Liver (tissue), 9 donors: ENCODE results near the gene EPS8. TPM values are rescaled to one million over a fixed set of nuclear protein-coding genes. Genes with fewer than 3 reads are reported as not detected.
A peak's percentile ranks its signal among the peaks of the same experiment; 100 is the strongest.

Experiments
- DNase-seq: peaks from one replicate; pipeline ENCODE4 v3.0.0-alpha.2; 2017; ENCODE audit warnings: low spot score
- H3K27ac ChIP-seq, 2 donors: one replicate each; pipeline ENCODE4 v1.7.0; 2013; ENCODE audit warnings: inconsistent platforms in 2 of 2, low read length in 2 of 2, control low read depth in 1 of 2, low read depth in 1 of 2, mild to moderate bottlenecking in 1 of 2
- H3K27me3 ChIP-seq, 4 donors: one replicate each; pipeline versions ENCODE4 v1.6.1 to v1.7.0; 2013; ENCODE audit warnings: low read length in 3 of 4, inconsistent platforms in 1 of 4, mild to moderate bottlenecking in 1 of 4, moderate library complexity in 1 of 4; ENCODE audit not compliant: control insufficient read depth in 4 of 4, insufficient read depth in 4 of 4
- H3K36me3 ChIP-seq, 4 donors: one replicate each; pipeline versions ENCODE4 v1.6.1 to v1.7.0; 2013; ENCODE audit warnings: low read length in 3 of 4, mild to moderate bottlenecking in 3 of 4, low read depth in 1 of 4, moderate library complexity in 1 of 4; ENCODE audit not compliant: control insufficient read depth in 4 of 4, insufficient read depth in 3 of 4
- H3K4me1 ChIP-seq, 4 donors: one replicate each; pipeline versions ENCODE4 v1.6.1 to v1.7.0; 2013; ENCODE audit warnings: low read length in 3 of 4, mild to moderate bottlenecking in 3 of 4, moderate library complexity in 1 of 4; ENCODE audit not compliant: control insufficient read depth in 4 of 4, insufficient read depth in 4 of 4
- H3K4me3 ChIP-seq, 3 donors: one replicate each; pipeline versions ENCODE4 v1.6.1 to v1.7.0; 2013; ENCODE audit warnings: low read length in 3 of 3, control low read depth in 1 of 3, low read depth in 1 of 3, mild to moderate bottlenecking in 1 of 3
- H3K9ac ChIP-seq, 2 donors: one replicate each; pipeline ENCODE4 v1.7.0; 2013; ENCODE audit warnings: low read length in 2 of 2, mild to moderate bottlenecking in 2 of 2, moderate library complexity in 2 of 2, control low read depth in 1 of 2, low read depth in 1 of 2
- H3K9me3 ChIP-seq, 4 donors: one replicate each; pipeline versions ENCODE4 v1.6.1 to v1.7.0; 2013; ENCODE audit warnings: low read length in 3 of 4; ENCODE audit not compliant: control insufficient read depth in 4 of 4
- FOXA1 ChIP-seq: IDR thresholded peaks from 2 replicates; pipeline ENCODE4 v1.6.1; 2016; ENCODE audit warnings: antibody characterized with exemption
- FOXA2 ChIP-seq: IDR thresholded peaks from 2 replicates; pipeline ENCODE4 v1.6.1; 2016; ENCODE audit warnings: antibody characterized with exemption
- GABPA ChIP-seq, 2 donors: IDR thresholded peaks in 1 of 2; conservative IDR thresholded peaks in 1 of 2; 2 replicates each; pipeline ENCODE4 v1.6.1; 2016; ENCODE audit warnings: antibody characterized with exemption in 2 of 2, mild to moderate bottlenecking in 1 of 2, moderate library complexity in 1 of 2
- HNF4A ChIP-seq, 2 donors: conservative IDR thresholded peaks; 2 replicates each; pipeline ENCODE4 v1.6.1; 2016; ENCODE audit warnings: antibody characterized with exemption in 2 of 2, mild to moderate bottlenecking in 2 of 2
- HNF4G ChIP-seq: IDR thresholded peaks from 2 replicates; pipeline ENCODE4 v1.6.1; 2016; ENCODE audit warnings: antibody characterized with exemption
- JUND ChIP-seq, 2 donors: IDR thresholded peaks; 2 replicates each; pipeline ENCODE4 v1.6.1; 2016; ENCODE audit warnings: antibody characterized with exemption in 2 of 2
- NR2F2 ChIP-seq: IDR thresholded peaks from 2 replicates; pipeline ENCODE4 v1.6.1; 2016; ENCODE audit warnings: antibody characterized with exemption
- RAD21 ChIP-seq, 2 donors: IDR thresholded peaks; 2 replicates each; pipeline ENCODE4 v1.6.1; 2016; ENCODE audit warnings: antibody characterized with exemption in 2 of 2, mild to moderate bottlenecking in 2 of 2
- SP1 ChIP-seq: IDR thresholded peaks from 2 replicates; pipeline ENCODE4 v1.6.1; 2018; ENCODE audit warnings: antibody characterized with exemption, mild to moderate bottlenecking
- TAF1 ChIP-seq: conservative IDR thresholded peaks from 2 replicates; pipeline ENCODE4 v1.6.1; 2016; ENCODE audit warnings: antibody characterized with exemption, mild to moderate bottlenecking
- YY1 ChIP-seq: IDR thresholded peaks from 2 replicates; pipeline ENCODE4 v1.6.1; 2016; ENCODE audit warnings: antibody characterized with exemption, mild to moderate bottlenecking
- WGBS: extraction: QIAGEN DNeasy Blood & Tissue Kit; methylation state at CpG from one replicate; pipeline ENCODE4 v1.1.7; 2013; 5-methylcytosine and 5-hydroxymethylcytosine counted together
- polyA plus RNA-seq, 2 donors: library from polyadenylated mRNA; stranded (reverse) in 1 of 2; unstranded in 1 of 2; fragments of 200-250 nt in 1 of 2; fragments of >200 nt in 1 of 2; fragmentation: Nextera tagmentation in 1 of 2; extraction: Ambion mirVana in 1 of 2; gene quantifications; one replicate each; pipeline versions ENCODE4 v1.2.1 to v1.2.3, GENCODE V29; 2013 to 2015
- total RNA-seq, 2 donors: library from RNA; depleted of rRNA; stranded (reverse); fragments of >200 nt; gene quantifications; one replicate each; pipeline ENCODE4 v1.2.3, GENCODE V29; 2014
- TF ChIP-seq, protein P1 (sequence below): fragments of 150-350 bp; IDR thresholded peaks from 2 replicates; pipeline ENCODE4 v1.5.1; 2017; ENCODE audit warnings: improper control_type of control experiment, low read depth, low read length; ENCODE audit not compliant: missing input control
- TF ChIP-seq, protein P2 (sequence below): IDR thresholded peaks from 2 replicates; pipeline ENCODE4 v1.6.1; 2016; ENCODE audit warnings: antibody characterized with exemption, mild to moderate bottlenecking
- TF ChIP-seq, protein P3 (sequence below): IDR thresholded peaks from 2 replicates; pipeline ENCODE4 v1.6.1; 2016; ENCODE audit warnings: antibody characterized with exemption
- TF ChIP-seq, protein P4 (sequence below): IDR thresholded peaks from 2 replicates; pipeline ENCODE4 v1.6.1; 2016; ENCODE audit warnings: antibody characterized with exemption
- donor health status: healthy.
- donor health status: healthy.
- donor health status: healthy.
- donor health status: healthy.
- donor health status: healthy.

Gene EPS8
- total and polyA plus RNA-seq, 4 donors, result 13.7 to 40.2 (median 15.0) TPM

DNA sequence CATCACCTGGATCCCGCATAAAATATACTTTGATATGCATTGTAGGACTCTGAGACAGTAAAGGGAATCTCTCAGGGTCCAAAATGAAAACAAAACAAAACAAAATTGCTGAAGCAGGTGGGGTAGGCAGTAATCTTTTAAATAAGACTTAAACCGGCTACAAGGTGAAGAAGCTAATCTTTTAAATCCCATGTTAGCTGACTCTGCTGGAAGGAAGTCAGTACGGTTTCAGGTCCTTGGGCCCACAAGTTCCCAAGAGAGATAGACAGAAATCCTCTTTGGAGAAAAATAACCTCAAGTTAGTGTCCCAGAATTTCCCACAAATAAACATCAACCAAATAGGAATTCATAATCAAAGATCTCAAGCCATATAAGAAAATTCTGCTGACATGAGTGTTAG lies 5.0 kb upstream of the EPS8 start:
- TF ChIP-seq RAD21 (IDR thresholded peaks at IDR 0.05), result no peak
- TF ChIP-seq JUND (IDR thresholded peaks at IDR 0.05), result no peak
- TF ChIP-seq NR2F2, result no peak
- TF ChIP-seq FOXA2, result no peak
- no peak for TF ChIP-seq FOXA1
- TF ChIP-seq, protein P1, sequence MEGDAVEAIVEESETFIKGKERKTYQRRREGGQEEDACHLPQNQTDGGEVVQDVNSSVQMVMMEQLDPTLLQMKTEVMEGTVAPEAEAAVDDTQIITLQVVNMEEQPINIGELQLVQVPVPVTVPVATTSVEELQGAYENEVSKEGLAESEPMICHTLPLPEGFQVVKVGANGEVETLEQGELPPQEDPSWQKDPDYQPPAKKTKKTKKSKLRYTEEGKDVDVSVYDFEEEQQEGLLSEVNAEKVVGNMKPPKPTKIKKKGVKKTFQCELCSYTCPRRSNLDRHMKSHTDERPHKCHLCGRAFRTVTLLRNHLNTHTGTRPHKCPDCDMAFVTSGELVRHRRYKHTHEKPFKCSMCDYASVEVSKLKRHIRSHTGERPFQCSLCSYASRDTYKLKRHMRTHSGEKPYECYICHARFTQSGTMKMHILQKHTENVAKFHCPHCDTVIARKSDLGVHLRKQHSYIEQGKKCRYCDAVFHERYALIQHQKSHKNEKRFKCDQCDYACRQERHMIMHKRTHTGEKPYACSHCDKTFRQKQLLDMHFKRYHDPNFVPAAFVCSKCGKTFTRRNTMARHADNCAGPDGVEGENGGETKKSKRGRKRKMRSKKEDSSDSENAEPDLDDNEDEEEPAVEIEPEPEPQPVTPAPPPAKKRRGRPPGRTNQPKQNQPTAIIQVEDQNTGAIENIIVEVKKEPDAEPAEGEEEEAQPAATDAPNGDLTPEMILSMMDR, result no peak
- no peak for TF ChIP-seq SP1
- TF ChIP-seq, protein P2, sequence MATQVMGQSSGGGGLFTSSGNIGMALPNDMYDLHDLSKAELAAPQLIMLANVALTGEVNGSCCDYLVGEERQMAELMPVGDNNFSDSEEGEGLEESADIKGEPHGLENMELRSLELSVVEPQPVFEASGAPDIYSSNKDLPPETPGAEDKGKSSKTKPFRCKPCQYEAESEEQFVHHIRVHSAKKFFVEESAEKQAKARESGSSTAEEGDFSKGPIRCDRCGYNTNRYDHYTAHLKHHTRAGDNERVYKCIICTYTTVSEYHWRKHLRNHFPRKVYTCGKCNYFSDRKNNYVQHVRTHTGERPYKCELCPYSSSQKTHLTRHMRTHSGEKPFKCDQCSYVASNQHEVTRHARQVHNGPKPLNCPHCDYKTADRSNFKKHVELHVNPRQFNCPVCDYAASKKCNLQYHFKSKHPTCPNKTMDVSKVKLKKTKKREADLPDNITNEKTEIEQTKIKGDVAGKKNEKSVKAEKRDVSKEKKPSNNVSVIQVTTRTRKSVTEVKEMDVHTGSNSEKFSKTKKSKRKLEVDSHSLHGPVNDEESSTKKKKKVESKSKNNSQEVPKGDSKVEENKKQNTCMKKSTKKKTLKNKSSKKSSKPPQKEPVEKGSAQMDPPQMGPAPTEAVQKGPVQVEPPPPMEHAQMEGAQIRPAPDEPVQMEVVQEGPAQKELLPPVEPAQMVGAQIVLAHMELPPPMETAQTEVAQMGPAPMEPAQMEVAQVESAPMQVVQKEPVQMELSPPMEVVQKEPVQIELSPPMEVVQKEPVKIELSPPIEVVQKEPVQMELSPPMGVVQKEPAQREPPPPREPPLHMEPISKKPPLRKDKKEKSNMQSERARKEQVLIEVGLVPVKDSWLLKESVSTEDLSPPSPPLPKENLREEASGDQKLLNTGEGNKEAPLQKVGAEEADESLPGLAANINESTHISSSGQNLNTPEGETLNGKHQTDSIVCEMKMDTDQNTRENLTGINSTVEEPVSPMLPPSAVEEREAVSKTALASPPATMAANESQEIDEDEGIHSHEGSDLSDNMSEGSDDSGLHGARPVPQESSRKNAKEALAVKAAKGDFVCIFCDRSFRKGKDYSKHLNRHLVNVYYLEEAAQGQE, result no peak
- H3K27ac ChIP-seq, result no peak overlapping the region
- H3K9me3 ChIP-seq, result no peaks in the 10 kb centered on the region
- WGBS, result 96% methylated on average over 3 of the region's 3 CpGs
- no peak overlapping the region for H3K4me3 ChIP-seq
- no peak for DNase-seq
- H3K4me1 ChIP-seq, result peaks cover 6 to 19% (median 12%) of the 10 kb centered on the region in 4 donors
- no peak overlapping the region for H3K9ac ChIP-seq
- H3K27me3 ChIP-seq, result no peaks in the 10 kb centered on the region
- H3K36me3 ChIP-seq, result no peaks in the 10 kb centered on the region

DNA sequence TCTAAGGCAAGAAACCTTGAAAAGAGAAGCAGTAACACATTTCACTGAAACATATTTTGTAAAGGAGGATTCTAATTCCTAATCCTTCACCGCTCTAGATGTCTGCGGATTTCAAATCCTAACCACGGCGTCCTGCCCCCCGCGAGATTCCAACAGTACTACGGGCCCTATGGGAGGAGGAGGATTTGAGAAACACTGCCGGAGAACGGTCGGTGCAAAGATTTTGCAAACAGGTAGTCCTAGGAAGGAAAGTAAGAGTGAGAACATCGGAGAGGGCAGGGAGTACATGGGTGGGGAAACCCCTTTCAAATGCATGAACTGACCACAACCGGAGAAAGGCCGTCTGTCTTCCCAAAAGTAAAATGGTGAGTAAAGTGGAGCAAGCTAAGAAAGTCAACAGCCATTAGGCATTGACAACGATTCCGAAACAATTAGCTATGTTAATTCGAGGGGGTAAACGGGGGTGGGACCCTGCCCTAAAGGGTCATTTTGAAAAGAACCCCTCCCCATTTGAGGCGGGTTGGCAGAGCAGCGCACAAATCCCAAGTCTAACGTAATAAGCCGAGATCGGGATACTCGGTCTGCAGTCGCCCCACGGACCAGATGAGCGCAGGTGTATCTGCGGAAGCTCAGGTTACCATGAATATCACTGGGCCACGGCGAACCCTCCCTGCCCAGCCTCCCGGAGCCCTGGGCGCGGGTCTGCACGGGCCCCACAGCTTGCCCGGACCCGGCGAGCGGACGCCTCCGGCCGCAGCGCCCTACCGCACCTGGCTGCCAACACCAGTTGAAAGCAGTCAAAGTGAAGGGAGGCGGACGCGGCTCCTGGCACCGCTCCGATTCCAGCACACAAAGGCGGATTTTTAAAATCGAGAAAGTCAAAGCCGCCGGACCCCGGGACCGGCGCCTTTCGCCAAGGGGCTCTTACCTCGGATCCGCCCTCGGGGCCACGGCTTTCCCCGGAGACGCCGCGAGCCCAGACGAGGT lies 662 bp downstream of the EPS8 start:
- Histone ChIP-seq H3K36me3 (no peaks in the 10 kb centered on the region), H3K27me3 (no peaks in the 10 kb centered on the region), H3K27ac (peak overlapping the region; percentile 72 to 82), H3K9me3 (no peaks in the 10 kb centered on the region), H3K4me3 (peak overlapping the region; percentile 87 to 95 (median 92)), H3K4me1 (peaks cover 3 to 22% (median 6%) of the 10 kb centered on the region in 4 donors), H3K9ac (peak overlapping the region; percentile 57 to 78)
- under 1% methylated on average over 64 of the region's 64 CpGs for WGBS
- peak; percentile 37 for DNase-seq
- no peak for TF ChIP-seq TAF1
- TF ChIP-seq GABPA (IDR thresholded peaks at IDR 0.05 in 1 of 2, conservative IDR thresholded peaks at IDR 0.05 in 1 of 2), result no peak
- TF ChIP-seq, protein P3, sequence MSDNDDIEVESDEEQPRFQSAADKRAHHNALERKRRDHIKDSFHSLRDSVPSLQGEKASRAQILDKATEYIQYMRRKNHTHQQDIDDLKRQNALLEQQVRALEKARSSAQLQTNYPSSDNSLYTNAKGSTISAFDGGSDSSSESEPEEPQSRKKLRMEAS, result no peak
- TF ChIP-seq NR2F2, result no peak
- TF ChIP-seq RAD21 (IDR thresholded peaks at IDR 0.05), result peak in 1 of 2 donors; percentile 53
- TF ChIP-seq JUND (IDR thresholded peaks at IDR 0.05), result no peak
- peak; percentile 39 for TF ChIP-seq YY1
- no peak for TF ChIP-seq HNF4G
- TF ChIP-seq, protein P4, sequence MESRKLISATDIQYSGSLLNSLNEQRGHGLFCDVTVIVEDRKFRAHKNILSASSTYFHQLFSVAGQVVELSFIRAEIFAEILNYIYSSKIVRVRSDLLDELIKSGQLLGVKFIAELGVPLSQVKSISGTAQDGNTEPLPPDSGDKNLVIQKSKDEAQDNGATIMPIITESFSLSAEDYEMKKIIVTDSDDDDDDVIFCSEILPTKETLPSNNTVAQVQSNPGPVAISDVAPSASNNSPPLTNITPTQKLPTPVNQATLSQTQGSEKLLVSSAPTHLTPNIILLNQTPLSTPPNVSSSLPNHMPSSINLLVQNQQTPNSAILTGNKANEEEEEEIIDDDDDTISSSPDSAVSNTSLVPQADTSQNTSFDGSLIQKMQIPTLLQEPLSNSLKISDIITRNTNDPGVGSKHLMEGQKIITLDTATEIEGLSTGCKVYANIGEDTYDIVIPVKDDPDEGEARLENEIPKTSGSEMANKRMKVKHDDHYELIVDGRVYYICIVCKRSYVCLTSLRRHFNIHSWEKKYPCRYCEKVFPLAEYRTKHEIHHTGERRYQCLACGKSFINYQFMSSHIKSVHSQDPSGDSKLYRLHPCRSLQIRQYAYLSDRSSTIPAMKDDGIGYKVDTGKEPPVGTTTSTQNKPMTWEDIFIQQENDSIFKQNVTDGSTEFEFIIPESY, result peak; percentile 68
- TF ChIP-seq HNF4A (conservative IDR thresholded peaks at IDR 0.05), result no peak
- no peak for TF ChIP-seq FOXA2
